EL (cell line): ENCODE results near the gene EPHA8.

ENCODE experiments used
- DNase-seq: peaks from one replicate; pipeline ENCODE4 v3.0.0-alpha.2; 2016

The EPHA8 gene

GRCh38 chr1:22651941-22652856, 88.9 kb downstream of the EPHA8 start:
- no peak for DNase-seq

- no peak for DNase-seq
Observed at GRCh38 chr1:22652881-22653316, 89.6 kb downstream of the EPHA8 start, which contains the start of gene C1QB. TSS of gene C1QB (plus strand) at chr1:22653236. CDS start at chr1:22659463, 6,227 bp downstream.
